Hair follicular keratinocyte (primary cell): ENCODE measurements around the gene ZNF420. TPM values are rescaled to one million over a fixed set of nuclear protein-coding genes. Genes with fewer than 3 reads are reported as not detected.

ENCODE experiments used
- total RNA-seq: library from RNA; depleted of rRNA; stranded (reverse); fragments of >200 nt; gene quantifications from 2 replicates; pipeline ENCODE4 v1.2.3, GENCODE V29; 2015

Gene ZNF420
- total RNA-seq: 2.2 and 4.0 TPM in 2 replicates

GRCh38 chr19:37077934-37078716 is at the start of gene ZNF420:
ZNF420 (plus strand) TSS chr19:37078433; CDS start chr19:37089119, 10,686 bp downstream.

GRCh38 chr19:37172368-37173366 is 94.4 kb downstream of the ZNF420 start, which contains the start of gene ZNF585A:
ZNF585A (minus strand) TSS chr19:37172695; CDS start chr19:37169910, 2,785 bp downstream.

Other genes with a start within 250 kb of the ZNF420 start
- gene ZNF790, start 240.0 kb upstream of the ZNF420 start, total RNA-seq: 5.3 and 5.9 TPM in 2 replicates
- gene ZNF345, start 227.6 kb upstream of the ZNF420 start, total RNA-seq: 1.1 TPM in 2 replicates
- 1.7 and 1.8 TPM in 2 replicates for gene ZNF829, start 162.1 kb upstream of the ZNF420 start, total RNA-seq
- 3.3 and 3.4 TPM in 2 replicates for gene ZNF568, start 162.1 kb upstream of the ZNF420 start, total RNA-seq
- 10.2 and 10.9 TPM in 2 replicates for gene ZNF585A, start 94.3 kb downstream of the ZNF420 start, total RNA-seq
- gene ZNF585B, start 132.1 kb downstream of the ZNF420 start, total RNA-seq: 7.7 and 8.5 TPM in 2 replicates
- 1.8 and 4.1 TPM in 2 replicates for gene ZNF383, start 139.8 kb downstream of the ZNF420 start, total RNA-seq